ENCODE data around the gene THOC2. TPM values are rescaled to one million over a fixed set of nuclear protein-coding genes. Genes with fewer than 3 reads are reported as not detected.
A peak's percentile ranks its signal among the peaks of the same experiment; 100 is the strongest.
"Not testable (repeated sequence)": the region's sequence is repeated elsewhere in the genome, so short reads cannot be mapped to it uniquely, and the experiment has no call there.

The THOC2 gene
- polyA plus RNA-seq, 1 donor from 2014 or later: 41.4 TPM

- Mint-ChIP-seq H3K27me3 (no peaks in the 10 kb centered on the region), H3K27ac (peak overlapping the region in 1 of 3 donors; percentile 80), H3K4me3 (peak overlapping the region in 2 of 4 donors; percentile 9 to 40), H3K4me1 (peaks cover 14 to 25% (median 16%) of the 10 kb centered on the region in 3 donors), H3K9me3 (peaks cover 0 to 2% (median 0%) of the 10 kb centered on the region in 3 donors), H3K36me3 (peaks cover 2% of the 10 kb centered on the region)
Measured at GRCh38 chrX:123713434-123713833, 19.4 kb downstream of the THOC2 start.

GRCh38 chrX:123711201-123711600 is 21.7 kb downstream of the THOC2 start:
- H3K9me3 Mint-ChIP-seq, H3K36me3 Mint-ChIP-seq, H3K27me3 Mint-ChIP-seq, H3K27ac Mint-ChIP-seq: not testable (repeated sequence)
- Mint-ChIP-seq H3K4me3 (peak overlapping the region in 1 of 4 donors; percentile 12), H3K4me1 (peaks cover 14 to 16% (median 14%) of the 10 kb centered on the region in 3 donors)

- H3K27me3 Mint-ChIP-seq: no peaks in the 10 kb centered on the region
- peaks cover 0 to 6% (median 0%) of the 10 kb centered on the region in 3 donors for H3K4me1 Mint-ChIP-seq
- no peak overlapping the region for H3K27ac Mint-ChIP-seq
- no peaks in the 10 kb centered on the region for H3K36me3 Mint-ChIP-seq
- H3K9me3 Mint-ChIP-seq: no peaks in the 10 kb centered on the region
- peak overlapping the region in 1 of 4 donors; percentile 41 for H3K4me3 Mint-ChIP-seq
Measured at GRCh38 chrX:123704781-123705180, 28.1 kb downstream of the THOC2 start.

GRCh38 chrX:123698979-123699520 is 33.8 kb downstream of the THOC2 start:
- Mint-ChIP-seq H3K27me3 (no peaks in the 10 kb centered on the region), H3K9me3 (no peaks in the 10 kb centered on the region), H3K4me3 (no peak overlapping the region), H3K36me3 (peaks cover 2% of the 10 kb centered on the region), H3K4me1 (no peaks in the 10 kb centered on the region), H3K27ac (no peak overlapping the region)

- Mint-ChIP-seq H3K4me1 (no peaks in the 10 kb centered on the region), H3K27me3 (no peaks in the 10 kb centered on the region), H3K9me3 (no peaks in the 10 kb centered on the region), H3K4me3 (no peak overlapping the region), H3K36me3 (peaks cover 3% of the 10 kb centered on the region), H3K27ac (no peak overlapping the region)
Measured at GRCh38 chrX:123696334-123696733, 36.5 kb downstream of the THOC2 start.

GRCh38 chrX:123695242-123695641 is 37.6 kb downstream of the THOC2 start:
- Mint-ChIP-seq H3K4me1 (no peaks in the 10 kb centered on the region), H3K27me3 (no peaks in the 10 kb centered on the region), H3K9me3 (peaks cover 0 to 3% (median 0%) of the 10 kb centered on the region in 3 donors), H3K4me3 (no peak overlapping the region), H3K36me3 (peaks cover 3% of the 10 kb centered on the region), H3K27ac (no peak overlapping the region)

GRCh38 chrX:123691776-123692175 is 41.1 kb downstream of the THOC2 start:
- Mint-ChIP-seq H3K27ac (no peak overlapping the region), H3K27me3 (no peaks in the 10 kb centered on the region), H3K4me3 (no peak overlapping the region), H3K36me3 (peaks cover 1% of the 10 kb centered on the region), H3K4me1 (no peaks in the 10 kb centered on the region), H3K9me3 (peaks cover 0 to 3% (median 0%) of the 10 kb centered on the region in 3 donors)

- Mint-ChIP-seq H3K27me3 (no peaks in the 10 kb centered on the region), H3K4me1 (no peaks in the 10 kb centered on the region), H3K9me3 (peaks cover 0 to 3% (median 0%) of the 10 kb centered on the region in 3 donors), H3K4me3 (no peak overlapping the region), H3K27ac (no peak overlapping the region), H3K36me3 (peaks cover 3% of the 10 kb centered on the region)
Measured at GRCh38 chrX:123688524-123688923, 44.3 kb downstream of the THOC2 start.

- Mint-ChIP-seq H3K4me1 (peaks cover 0 to 2% (median 0%) of the 10 kb centered on the region in 3 donors), H3K4me3 (no peak overlapping the region), H3K27ac (no peak overlapping the region), H3K9me3 (peaks cover 0 to 2% (median under 1%) of the 10 kb centered on the region in 3 donors), H3K36me3 (peaks cover 6% of the 10 kb centered on the region), H3K27me3 (no peaks in the 10 kb centered on the region)
Measured at GRCh38 chrX:123685232-123685631, 47.6 kb downstream of the THOC2 start.

GRCh38 chrX:123682186-123682585 is 50.7 kb downstream of the THOC2 start:
- Mint-ChIP-seq H3K4me1 (peaks cover 0 to 2% (median 0%) of the 10 kb centered on the region in 3 donors), H3K27me3 (no peaks in the 10 kb centered on the region), H3K9me3 (peaks cover 0 to 4% (median 2%) of the 10 kb centered on the region in 3 donors), H3K4me3 (no peak overlapping the region), H3K36me3 (peaks cover 8% of the 10 kb centered on the region), H3K27ac (no peak overlapping the region)

- not testable (repeated sequence) for H3K4me1 Mint-ChIP-seq, H3K27me3 Mint-ChIP-seq, H3K27ac Mint-ChIP-seq, H3K36me3 Mint-ChIP-seq, H3K9me3 Mint-ChIP-seq, H3K4me3 Mint-ChIP-seq
Measured at GRCh38 chrX:123679733-123680460, 53.0 kb downstream of the THOC2 start.

GRCh38 chrX:123675154-123675553 is 57.7 kb downstream of the THOC2 start:
- peak overlapping the region in 1 of 3 donors; percentile 40 for H3K27ac Mint-ChIP-seq
- H3K4me1 Mint-ChIP-seq: no peaks in the 10 kb centered on the region
- H3K4me3 Mint-ChIP-seq: no peak overlapping the region
- peaks cover 2% of the 10 kb centered on the region for H3K36me3 Mint-ChIP-seq
- H3K9me3 Mint-ChIP-seq: peaks cover 0 to 4% (median 2%) of the 10 kb centered on the region in 3 donors
- H3K27me3 Mint-ChIP-seq: no peaks in the 10 kb centered on the region

- Mint-ChIP-seq H3K27me3 (no peaks in the 10 kb centered on the region), H3K9me3 (peaks cover 0 to 3% (median 2%) of the 10 kb centered on the region in 3 donors), H3K27ac (no peak overlapping the region), H3K4me3 (no peak overlapping the region), H3K4me1 (no peaks in the 10 kb centered on the region), H3K36me3 (no peaks in the 10 kb centered on the region)
Measured at GRCh38 chrX:123673813-123674212, 59.0 kb downstream of the THOC2 start.

GRCh38 chrX:123665197-123665596 is 67.7 kb downstream of the THOC2 start:
- Mint-ChIP-seq H3K36me3 (peaks cover 10% of the 10 kb centered on the region), H3K27me3 (no peaks in the 10 kb centered on the region), H3K27ac (no peak overlapping the region), H3K9me3 (peaks cover 0 to 8% (median 6%) of the 10 kb centered on the region in 3 donors), H3K4me3 (no peak overlapping the region), H3K4me1 (no peaks in the 10 kb centered on the region)

GRCh38 chrX:123664467-123665167 is 68.2 kb downstream of the THOC2 start:
- H3K4me1 Mint-ChIP-seq, H3K4me3 Mint-ChIP-seq, H3K9me3 Mint-ChIP-seq, H3K27me3 Mint-ChIP-seq, H3K27ac Mint-ChIP-seq: not testable (repeated sequence)
- H3K36me3 Mint-ChIP-seq: peaks cover 10% of the 10 kb centered on the region

Measured in IgD-negative memory B cell (primary cell).